Measurements from ENCODE around the gene CARD19. TPM values are rescaled to one million over a fixed set of nuclear protein-coding genes. Genes with fewer than 3 reads are reported as not detected.

Gene CARD19
- polyA plus RNA-seq, 1 donor (not counting 4 experiments of a cell fraction or from before 2014, with no cell fraction given): 36.7 TPM

GRCh38 chr9:93117924-93118862 lies 22.2 kb downstream of the CARD19 start:
- no peak overlapping the region for H3K9ac ChIP-seq (ENCODE audit: control insufficient read depth, extremely low read depth, insufficient read depth, low read length)
- H2AFZ ChIP-seq (ENCODE audit: control insufficient read depth, low read length): no peak overlapping the region
- FAIRE-seq (no peak), DNase-seq (ENCODE audit: low read depth, low spot score) (no peak)
- TF ChIP-seq EZH2 (IDR thresholded peaks at IDR 0.05; ENCODE audit: low read length): no peak
- no peak for TF ChIP-seq CTCF (optimal IDR thresholded peaks at IDR 0.05 in 1 of 3, IDR thresholded peaks at IDR 0.05 in 1 of 3, conservative IDR thresholded peaks at IDR 0.05 in 1 of 3; ENCODE audit: extremely low read depth in 1 of 3, insufficient read depth in 2 of 3, low read length in 3 of 3)
- no peak overlapping the region for H3K4me2 ChIP-seq (ENCODE audit: control insufficient read depth, extremely low read depth, insufficient read depth, low read depth, low read length)
- H4K20me1 ChIP-seq (ENCODE audit: control insufficient read depth, extremely low read depth, insufficient read depth, low read length): no peaks in the 10 kb centered on the region
- H3K9me3 ChIP-seq (ENCODE audit: control insufficient read depth, low read depth, low read length): no peaks in the 10 kb centered on the region
- dilution Hi-C loops (cut with MboI; ENCODE audit: extremely low pct_ligation_motif_present, low sequenced_read_pairs): no loop called here
- no peaks in the 10 kb centered on the region for H3K4me1 ChIP-seq (ENCODE audit: control insufficient read depth, extremely low read depth, insufficient read depth, low read length)
- no peaks in the 10 kb centered on the region for H3K79me2 ChIP-seq (ENCODE audit: control insufficient read depth, insufficient read depth, low read length)
- H3K27me3 ChIP-seq (ENCODE audit: control insufficient read depth, extremely low read depth, insufficient read depth, low read length): no peaks in the 10 kb centered on the region
- H3K27ac ChIP-seq (ENCODE audit: control insufficient read depth, insufficient read depth, low read length): no peak overlapping the region
- H3K9me1 ChIP-seq (ENCODE audit: control insufficient read depth, extremely low read depth, insufficient read depth, low read length): no peaks in the 10 kb centered on the region
- H3K36me3 ChIP-seq (ENCODE audit: control insufficient read depth in 2 of 2, extremely low read depth in 1 of 2, insufficient read depth in 2 of 2, low read length in 2 of 2): peaks cover 0 to 7% of the 10 kb centered on the region in 2 experiments
- H3K4me3 ChIP-seq (ENCODE audit: control insufficient read depth in 2 of 3, extremely low read depth in 1 of 3, insufficient read depth in 2 of 3, low read depth in 1 of 3, low read length in 3 of 3): no peak overlapping the region

- TF ChIP-seq EZH2 (IDR thresholded peaks at IDR 0.05; ENCODE audit: low read length) (no peak), CTCF (optimal IDR thresholded peaks at IDR 0.05 in 1 of 3, IDR thresholded peaks at IDR 0.05 in 1 of 3, conservative IDR thresholded peaks at IDR 0.05 in 1 of 3; ENCODE audit: extremely low read depth in 1 of 3, insufficient read depth in 2 of 3, low read length in 3 of 3) (no peak)
- Histone ChIP-seq H2AFZ (ENCODE audit: control insufficient read depth, low read length) (no peak overlapping the region), H3K27ac (ENCODE audit: control insufficient read depth, insufficient read depth, low read length) (no peak overlapping the region), H3K4me2 (ENCODE audit: control insufficient read depth, extremely low read depth, insufficient read depth, low read depth, low read length) (no peak overlapping the region), H3K79me2 (ENCODE audit: control insufficient read depth, insufficient read depth, low read length) (no peaks in the 10 kb centered on the region), H3K4me3 (ENCODE audit: control insufficient read depth in 2 of 3, extremely low read depth in 1 of 3, insufficient read depth in 2 of 3, low read depth in 1 of 3, low read length in 3 of 3) (no peak overlapping the region), H3K27me3 (ENCODE audit: control insufficient read depth, extremely low read depth, insufficient read depth, low read length) (no peaks in the 10 kb centered on the region), H3K4me1 (ENCODE audit: control insufficient read depth, extremely low read depth, insufficient read depth, low read length) (no peaks in the 10 kb centered on the region), H3K9me3 (ENCODE audit: control insufficient read depth, low read depth, low read length) (no peaks in the 10 kb centered on the region), H3K9ac (ENCODE audit: control insufficient read depth, extremely low read depth, insufficient read depth, low read length) (no peak overlapping the region), H3K36me3 (ENCODE audit: control insufficient read depth in 2 of 2, extremely low read depth in 1 of 2, insufficient read depth in 2 of 2, low read length in 2 of 2) (peaks cover 0 to 1% of the 10 kb centered on the region in 2 experiments), H3K9me1 (ENCODE audit: control insufficient read depth, extremely low read depth, insufficient read depth, low read length) (no peaks in the 10 kb centered on the region), H4K20me1 (ENCODE audit: control insufficient read depth, extremely low read depth, insufficient read depth, low read length) (no peaks in the 10 kb centered on the region)
- DNase-seq (ENCODE audit: low read depth, low spot score): no peak
- dilution Hi-C loops (cut with MboI; ENCODE audit: extremely low pct_ligation_motif_present, low sequenced_read_pairs): no loop called here
- FAIRE-seq: no peak
Measured at GRCh38 chr9:93118863-93119702, 23.1 kb downstream of the CARD19 start.
